GM23338 (cell line): Measurements from ENCODE around the gene LEMD2. TPM values are rescaled to one million over a fixed set of nuclear protein-coding genes. Genes with fewer than 3 reads are reported as not detected.

ENCODE experiments used
- ATAC-seq: fragments of 200-7000 bp; cut with Tn5 transposase; 3 replicates; pipeline ENCODE4 v1.9.1; 2020
- DNase-seq: peaks from one replicate; pipeline ENCODE4 v3.0.0-alpha.2; 2015; ENCODE audit warnings: low spot score
- H2AFZ ChIP-seq: fragments of 200-600 bp; sonication (generic); 2 replicates; pipeline ENCODE4 v1.8.0; 2016; ENCODE audit warnings: antibody characterized with exemption, mild to moderate bottlenecking, moderate library complexity
- H3F3A ChIP-seq: fragments of 200-600 bp; sonication (generic); replicated peaks from 2 replicates; pipeline ENCODE4 v1.8.0; 2017; ENCODE audit warnings: antibody characterized with exemption, mixed run types, low read depth
- H3K27ac ChIP-seq: fragments of 200-600 bp; sonication (generic); 2 replicates; pipeline ENCODE4 v1.6.1; 2016; ENCODE audit warnings: low read depth
- H3K27me3 ChIP-seq: fragments of 200-600 bp; sonication (generic); 2 replicates; pipeline ENCODE4 v1.8.0; 2016; ENCODE audit warnings: mild to moderate bottlenecking, mixed run types, moderate library complexity; ENCODE audit not compliant: insufficient read depth
- H3K36me3 ChIP-seq: fragments of 200-600 bp; sonication (generic); 2 replicates; pipeline ENCODE4 v1.8.0; 2016; ENCODE audit warnings: mild to moderate bottlenecking; ENCODE audit not compliant: insufficient read depth
- H3K4me1 ChIP-seq: fragments of 200-600 bp; sonication (generic); 2 replicates; pipeline ENCODE4 v1.8.0; 2016; ENCODE audit warnings: mild to moderate bottlenecking, moderate library complexity; ENCODE audit not compliant: insufficient read depth
- H3K4me2 ChIP-seq: fragments of 200-600 bp; sonication (generic); 2 replicates; pipeline ENCODE4 v1.7.1; 2017; ENCODE audit warnings: mixed run types
- H3K4me3 ChIP-seq: fragments of 200-600 bp; sonication (generic); 2 replicates; pipeline ENCODE4 v1.6.1; 2016; ENCODE audit warnings: mixed run types
- H3K79me2 ChIP-seq: fragments of 200-600 bp; sonication (generic); replicated peaks from 2 replicates; pipeline ENCODE4 v1.8.0; 2017; ENCODE audit warnings: mild to moderate bottlenecking; ENCODE audit not compliant: insufficient read depth
- H3K9me2 ChIP-seq: fragments of 200-600 bp; sonication (generic); 2 replicates; pipeline ENCODE4 v1.8.0; 2017; ENCODE audit not compliant: insufficient read depth
- H4K20me1 ChIP-seq: fragments of 200-600 bp; sonication (generic); replicated peaks from 2 replicates; pipeline ENCODE4 v1.8.0; 2017; ENCODE audit warnings: mild to moderate bottlenecking; ENCODE audit not compliant: insufficient read depth
- H3K27ac Mint-ChIP-seq: 2 replicates; pipeline ENCODE4 v1.8.0; 2020; ENCODE audit warnings: inconsistent platforms, mild to moderate bottlenecking, moderate library complexity, mixed read lengths
- H3K27me3 Mint-ChIP-seq: 3 replicates; pipeline ENCODE4 v1.8.0; 2022; ENCODE audit warnings: low read depth, mild to moderate bottlenecking, moderate library complexity, mixed read lengths, inconsistent platforms; ENCODE audit not compliant: insufficient read depth, poor library complexity
- H3K36me3 Mint-ChIP-seq: 3 replicates; pipeline ENCODE4 v1.8.0; 2021; ENCODE audit warnings: low read depth, mild to moderate bottlenecking, inconsistent platforms, moderate library complexity, mixed read lengths
- H3K4me1 Mint-ChIP-seq: 3 replicates; pipeline ENCODE4 v1.8.0; 2020; ENCODE audit warnings: mild to moderate bottlenecking, inconsistent platforms, mixed read lengths
- H3K4me3 Mint-ChIP-seq: 3 replicates; pipeline ENCODE4 v1.8.0; 2021; ENCODE audit warnings: moderate library complexity, mild to moderate bottlenecking, inconsistent platforms, mixed read lengths
- H3K9me3 Mint-ChIP-seq: 3 replicates; pipeline ENCODE4 v1.8.0; 2020; ENCODE audit warnings: moderate library complexity, mild to moderate bottlenecking, inconsistent platforms, mixed read lengths
- CTCF ChIP-seq, 2 experiments: fragments of 200-600 bp in 1 of 2; sonication (generic) in 1 of 2; conservative IDR thresholded peaks; 2 replicates each; pipeline versions ENCODE4 v1.5.1 to v1.6.1; 2016 to 2017; ENCODE audit warnings: antibody characterized with exemption in 2 of 2, low read depth in 2 of 2, mild to moderate bottlenecking in 2 of 2, moderate library complexity in 1 of 2
- ETS1 ChIP-seq: IDR thresholded peaks from 2 replicates; pipeline ENCODE4 v1.6.1; 2016; ENCODE audit warnings: antibody characterized with exemption
- EZH2 ChIP-seq: fragments of 200-600 bp; sonication (generic); IDR thresholded peaks from one replicate; pipeline ENCODE4 v1.8.0; 2017; ENCODE audit warnings: antibody characterized with exemption, mild to moderate bottlenecking, low read depth; ENCODE audit not compliant: unreplicated experiment
- EZH2phosphoT487 ChIP-seq: fragments of 200-600 bp; sonication (generic); IDR thresholded peaks from one replicate; pipeline ENCODE4 v1.8.1; 2018; ENCODE audit warnings: antibody characterized with exemption; ENCODE audit not compliant: unreplicated experiment
- JUNB ChIP-seq: IDR thresholded peaks from one replicate; pipeline ENCODE4 v1.6.1; 2016; ENCODE audit warnings: antibody characterized with exemption; ENCODE audit not compliant: unreplicated experiment
- NANOG ChIP-seq: IDR thresholded peaks from 2 replicates; pipeline ENCODE4 v1.6.1; 2016; ENCODE audit warnings: antibody characterized with exemption, borderline replicate concordance
- POLR2AphosphoS5 ChIP-seq: IDR thresholded peaks from 2 replicates; pipeline ENCODE4 v1.6.1; 2016; ENCODE audit warnings: antibody characterized with exemption, low read depth
- REST ChIP-seq: IDR thresholded peaks from one replicate; pipeline ENCODE4 v1.6.1; 2018; ENCODE audit warnings: antibody characterized with exemption; ENCODE audit not compliant: unreplicated experiment
- STAT1 ChIP-seq: IDR thresholded peaks from one replicate; pipeline ENCODE4 v1.6.1; 2016; ENCODE audit warnings: antibody characterized with exemption; ENCODE audit not compliant: unreplicated experiment
- ZNF114 ChIP-seq: fragments of 250-450 bp; sonication (Bioruptor Pico); IDR thresholded peaks from 2 replicates; pipeline ENCODE4 v1.5.0; 2020; ENCODE audit warnings: mild to moderate bottlenecking, moderate library complexity
- ZNF331 ChIP-seq: fragments of 250-450 bp; sonication (Bioruptor Pico); IDR thresholded peaks from 2 replicates; pipeline ENCODE4 v1.5.0; 2020; ENCODE audit warnings: low read depth, mild to moderate bottlenecking, moderate library complexity
- ZNF462 ChIP-seq: fragments of 250-450 bp; sonication (Bioruptor Pico); IDR thresholded peaks from 2 replicates; pipeline ENCODE4 v1.5.0; 2020; ENCODE audit warnings: mild to moderate bottlenecking, moderate library complexity
- polyA plus RNA-seq: library from polyadenylated mRNA; unstranded; fragments of >200 nt; fragmentation: Nextera tagmentation; extraction: Ambion mirVana; gene quantifications from 2 replicates; pipeline ENCODE4 v1.2.1, GENCODE V29; 2016
- total RNA-seq: library from RNA; depleted of rRNA; stranded (reverse); fragments of >200 nt; shearing (Covaris generic); gene quantifications from 2 replicates; pipeline ENCODE4 v1.2.3, GENCODE V29; 2014

The LEMD2 gene
- total and polyA plus RNA-seq, 2 experiments from 2014 or later, result 28.6 to 64.7 TPM

- Histone ChIP-seq H3K4me2 (no peak overlapping the region), H3K9me2 (no peaks in the 10 kb centered on the region), H3K27ac (no peak overlapping the region), H3K4me3 (no peak overlapping the region), H3K27me3 (no peaks in the 10 kb centered on the region), H3K4me1 (no peaks in the 10 kb centered on the region), H3K36me3 (no peaks in the 10 kb centered on the region; the same call in 1 of the 2 replicates), H4K20me1 (no peaks in the 10 kb centered on the region), H3K79me2 (no peaks in the 10 kb centered on the region), H3F3A (no peaks in the 10 kb centered on the region), H2AFZ (no peak overlapping the region)
- Mint-ChIP-seq H3K9me3 (no peaks in the 10 kb centered on the region), H3K4me1 (no peaks in the 10 kb centered on the region), H3K27me3 (peaks cover 4% of the 10 kb centered on the region), H3K36me3 (no peaks in the 10 kb centered on the region), H3K4me3 (no peak overlapping the region), H3K27ac (no peak overlapping the region; the same call in 1 of the 2 replicates)
- TF ChIP-seq EZH2phosphoT487 (no peak), REST (no peak), CTCF (conservative IDR thresholded peaks at IDR 0.05; ENCODE audit: low read depth in 2 of 2) (no peak), ZNF331 (no peak), EZH2 (no peak), NANOG (no peak), STAT1 (no peak), POLR2AphosphoS5 (no peak), ZNF114 (CRISPR knock-in tag) (no peak), JUNB (no peak), ZNF462 (CRISPR knock-in tag) (no peak), ETS1 (no peak)
- ATAC-seq (no peak), DNase-seq (no peak)
Observed at GRCh38 chr6:33737267-33738026, 51.5 kb downstream of the LEMD2 start.
